GM19452 (cell line): ENCODE data around the gene CCDC137.

Experiments used
- ATAC-seq: cut with Tn5 transposase; IDR thresholded peaks from one replicate; pipeline ENCODE4 v1.9.1; 2021; ENCODE audit not compliant: unreplicated experiment

CCDC137 gene

GRCh38 chr17:81714412-81715106, 48.0 kb downstream of the CCDC137 start:
- ATAC-seq = no peak

GRCh38 chr17:81715107-81715871, 48.8 kb downstream of the CCDC137 start:
- no peak for ATAC-seq

- ATAC-seq = no peak
Observed at GRCh38 chr17:81715872-81716673, 49.5 kb downstream of the CCDC137 start.

- ATAC-seq = no peak
Observed at GRCh38 chr17:81716674-81716996, 50.1 kb downstream of the CCDC137 start.

GRCh38 chr17:81717049-81717765, 50.7 kb downstream of the CCDC137 start:
- ATAC-seq = no peak

- ATAC-seq = no peak
Observed at GRCh38 chr17:81717766-81718089, 51.2 kb downstream of the CCDC137 start.

GRCh38 chr17:81719410-81720266, 53.1 kb downstream of the CCDC137 start:
- no peak for ATAC-seq

- no peak for ATAC-seq
Observed at GRCh38 chr17:81720267-81721071, 53.9 kb downstream of the CCDC137 start.

- ATAC-seq = no peak
Observed at GRCh38 chr17:81722184-81723120, 55.9 kb downstream of the CCDC137 start.
